K562 (cell line): ENCODE data around the gene FAM222A. TPM values are rescaled to one million over a fixed set of nuclear protein-coding genes. Genes with fewer than 3 reads are reported as not detected.
A peak's percentile ranks its signal among the peaks of the same experiment; 100 is the strongest.

Experiments
- BRCA1 ChIP-seq, 2 experiments: fragments of 450-650 bp in 1 of 2; sonication (generic) in 1 of 2; formaldehyde crosslinking in 1 of 2; IDR thresholded peaks; 2 replicates each; pipeline versions ENCODE4 v1.5.0 to v1.6.1; 2017 to 2020; ENCODE audit warnings: mild to moderate bottlenecking in 1 of 2, missing genetic modification reagents in 1 of 2
- CBX2 ChIP-seq: fragments of 200-600 bp; sonication (generic); IDR thresholded peaks from one replicate; pipeline ENCODE4 v1.6.1; 2012; ENCODE audit warnings: mild to moderate bottlenecking, low read length, inconsistent platforms; ENCODE audit not compliant: insufficient read depth, poor library complexity, severe bottlenecking
- FIP1L1 ChIP-seq: fragments of 200-400 bp; formaldehyde crosslinking; IDR thresholded peaks from 2 replicates; pipeline ENCODE4 v1.6.1; 2018; ENCODE audit warnings: mild to moderate bottlenecking, low read depth, low read length; ENCODE audit not compliant: poor library complexity, severe bottlenecking
- GTF2A2 ChIP-seq: IDR thresholded peaks from 2 replicates; pipeline ENCODE4 v1.6.1; 2016; ENCODE audit warnings: mild to moderate bottlenecking, missing genetic modification characterization, missing compliant biosample characterization
- HDAC8 ChIP-seq: fragments of 450-650 bp; IDR thresholded peaks from 2 replicates; pipeline ENCODE4 v1.6.1; 2016; ENCODE audit warnings: mild to moderate bottlenecking, missing genetic modification characterization, moderate library complexity, missing compliant biosample characterization
- KLF6 ChIP-seq: fragments of 250-450 bp; sonication (Bioruptor Pico); IDR thresholded peaks from 2 replicates; pipeline ENCODE4 v1.4.0; 2020; ENCODE audit warnings: mild to moderate bottlenecking, moderate library complexity, borderline replicate concordance
- NONO ChIP-seq, 2 experiments: fragments of 200-400 bp in 1 of 2; fragments of 450-650 bp in 1 of 2; formaldehyde crosslinking in 1 of 2; IDR thresholded peaks; 2 replicates each; pipeline ENCODE4 v1.6.1; 2017; ENCODE audit warnings: low read depth in 2 of 2, mild to moderate bottlenecking in 2 of 2, moderate library complexity in 2 of 2, low read length in 1 of 2
- NUFIP1 ChIP-seq: fragments of 450-650 bp; IDR thresholded peaks from 2 replicates; pipeline ENCODE4 v1.6.1; 2018; ENCODE audit not compliant: partially characterized antibody
- PRDM10 ChIP-seq: fragments of 450-650 bp; IDR thresholded peaks from 2 replicates; pipeline ENCODE4 v1.6.1; 2018; ENCODE audit not compliant: partially characterized antibody
- SIX5 ChIP-seq, 2 experiments: IDR thresholded peaks; 2 replicates each; pipeline ENCODE4 v1.6.1; 2011; ENCODE audit warnings: low read length in 2 of 2, borderline replicate concordance in 1 of 2, low read depth in 1 of 2, mild to moderate bottlenecking in 1 of 2, moderate library complexity in 1 of 2; ENCODE audit not compliant: insufficient read depth in 1 of 2
- SMC3 ChIP-seq: conservative IDR thresholded peaks from 2 replicates; pipeline ENCODE4 v1.6.1; 2011; ENCODE audit warnings: low read depth, low read length, improper control_type of control experiment; ENCODE audit not compliant: insufficient read depth
- TAF15 ChIP-seq: fragments of 200-400 bp; formaldehyde crosslinking; IDR thresholded peaks from 2 replicates; pipeline ENCODE4 v1.6.1; 2017; ENCODE audit warnings: mild to moderate bottlenecking, low read depth, low read length, moderate library complexity
- TCF3 ChIP-seq: sonication (generic); formaldehyde crosslinking; IDR thresholded peaks from 2 replicates; pipeline ENCODE4 v1.4.0; 2020; ENCODE audit warnings: mild to moderate bottlenecking, missing genetic modification reagents
- U2AF1 ChIP-seq: fragments of 200-400 bp; formaldehyde crosslinking; optimal IDR thresholded peaks from 2 replicates; pipeline ENCODE3; 2017; ENCODE audit warnings: mild to moderate bottlenecking, low read depth, low read length, moderate library complexity
- ZNF165 ChIP-seq: fragments of 250-450 bp; sonication (Bioruptor Pico); IDR thresholded peaks from 2 replicates; pipeline ENCODE4 v1.4.0; 2020; ENCODE audit warnings: borderline replicate concordance
- ZNF174 ChIP-seq: fragments of 250-450 bp; sonication (Bioruptor Pico); IDR thresholded peaks from 2 replicates; pipeline ENCODE4 v1.4.0; 2020; ENCODE audit warnings: mild to moderate bottlenecking
- ZNF224 ChIP-seq: sonication (generic); formaldehyde crosslinking; IDR thresholded peaks from 2 replicates; pipeline ENCODE4 v1.8.0; 2022; ENCODE audit warnings: mild to moderate bottlenecking, missing genetic modification reagents
- polyA plus RNA-seq, 8 experiments: library from polyadenylated mRNA; depleted of rRNA in 4 of 8; stranded (reverse) in 5 of 8; unstranded in 3 of 8; fragments of >200 nt; fragmentation: Nextera tagmentation in 2 of 8; fragmentation: Illumina TruSeq in 1 of 8; extraction: Ambion mirVana in 2 of 8; extraction: Trizol in 1 of 8; gene quantifications; 2 replicates each; pipeline versions ENCODE4 v1.2.1 to v1.2.3, GENCODE V29; 2011 to 2014; ENCODE audit warnings: inconsistent platforms in 1 of 8, missing spikeins in 1 of 8
- total RNA-seq, 7 experiments: library from RNA; depleted of rRNA in 6 of 7; stranded (reverse); fragments of >200 nt in 6 of 7; fragmentation: Illumina TruSeq in 2 of 7; extraction: Trizol in 2 of 7; gene quantifications; 2 replicates each; pipeline versions ENCODE4 v1.2.1 to v1.2.3, GENCODE V29; 2011 to 2021; ENCODE audit warnings: low replicate concordance in 1 of 7
- TF ChIP-seq, protein P1 (sequence below), 3 experiments: IDR thresholded peaks in 2 of 3; conservative IDR thresholded peaks in 1 of 3; 2 replicates each; pipeline ENCODE4 v1.5.1; 2011 to 2012; ENCODE audit warnings: low read length in 3 of 3, mild to moderate bottlenecking in 3 of 3, control low read depth in 2 of 3, improper control_type of control experiment in 1 of 3, inconsistent platforms in 1 of 3, low read depth in 1 of 3, mixed read lengths in 1 of 3, moderate library complexity in 1 of 3; ENCODE audit not compliant: insufficient read depth in 2 of 3
- TF ChIP-seq, protein P2 (sequence below): fragments of 450-650 bp; formaldehyde crosslinking; IDR thresholded peaks from 2 replicates; pipeline ENCODE4 v1.4.0; 2020; ENCODE audit warnings: mild to moderate bottlenecking, moderate library complexity

Gene FAM222A
- total and polyA plus RNA-seq, 9 of the 15 experiments (the other 6 are each of a cell fraction or from before 2014, with no cell fraction given) = 0.03 to 0.36 (median 0.12) TPM; not detected in 1

GRCh38 chr12:109739747-109740693 lies 26.4 kb downstream of the FAM222A start (continued):
- no peak for TF ChIP-seq PRDM10
- no peak for TF ChIP-seq SIX5 (IDR thresholded peaks at IDR 0.05; ENCODE audit: borderline replicate concordance in 1 of 2, insufficient read depth in 1 of 2, low read depth in 1 of 2, low read length in 2 of 2)
- TF ChIP-seq GTF2A2 (tag) = no peak
- no peak for TF ChIP-seq FIP1L1
- no peak for TF ChIP-seq KLF6 (CRISPR knock-in tag)
- no peak for TF ChIP-seq ZNF224
- no peak for TF ChIP-seq HDAC8 (tag)
- no peak for TF ChIP-seq NUFIP1
- no peak for TF ChIP-seq ZNF165 (CRISPR knock-in tag)
- TF ChIP-seq CBX2 = no peak
- TF ChIP-seq, protein P1, sequence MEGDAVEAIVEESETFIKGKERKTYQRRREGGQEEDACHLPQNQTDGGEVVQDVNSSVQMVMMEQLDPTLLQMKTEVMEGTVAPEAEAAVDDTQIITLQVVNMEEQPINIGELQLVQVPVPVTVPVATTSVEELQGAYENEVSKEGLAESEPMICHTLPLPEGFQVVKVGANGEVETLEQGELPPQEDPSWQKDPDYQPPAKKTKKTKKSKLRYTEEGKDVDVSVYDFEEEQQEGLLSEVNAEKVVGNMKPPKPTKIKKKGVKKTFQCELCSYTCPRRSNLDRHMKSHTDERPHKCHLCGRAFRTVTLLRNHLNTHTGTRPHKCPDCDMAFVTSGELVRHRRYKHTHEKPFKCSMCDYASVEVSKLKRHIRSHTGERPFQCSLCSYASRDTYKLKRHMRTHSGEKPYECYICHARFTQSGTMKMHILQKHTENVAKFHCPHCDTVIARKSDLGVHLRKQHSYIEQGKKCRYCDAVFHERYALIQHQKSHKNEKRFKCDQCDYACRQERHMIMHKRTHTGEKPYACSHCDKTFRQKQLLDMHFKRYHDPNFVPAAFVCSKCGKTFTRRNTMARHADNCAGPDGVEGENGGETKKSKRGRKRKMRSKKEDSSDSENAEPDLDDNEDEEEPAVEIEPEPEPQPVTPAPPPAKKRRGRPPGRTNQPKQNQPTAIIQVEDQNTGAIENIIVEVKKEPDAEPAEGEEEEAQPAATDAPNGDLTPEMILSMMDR (IDR thresholded peaks at IDR 0.05 in 2 of 3, conservative IDR thresholded peaks at IDR 0.05 in 1 of 3; ENCODE audit: insufficient read depth in 2 of 3, low read depth in 1 of 3, low read length in 3 of 3) = peak; percentile 54 to 72 (median 55)
- TF ChIP-seq BRCA1 (IDR thresholded peaks at IDR 0.05) = no peak
- no peak for TF ChIP-seq BRCA1 (CRISPR knock-in tag; IDR thresholded peaks at IDR 0.05)
- TF ChIP-seq ZNF174 (CRISPR knock-in tag) = no peak
- TF ChIP-seq NONO (IDR thresholded peaks at IDR 0.05; ENCODE audit: low read depth in 2 of 2, low read length in 1 of 2) = no peak
- TF ChIP-seq TCF3 = peak; percentile 76
- TF ChIP-seq, protein P2, sequence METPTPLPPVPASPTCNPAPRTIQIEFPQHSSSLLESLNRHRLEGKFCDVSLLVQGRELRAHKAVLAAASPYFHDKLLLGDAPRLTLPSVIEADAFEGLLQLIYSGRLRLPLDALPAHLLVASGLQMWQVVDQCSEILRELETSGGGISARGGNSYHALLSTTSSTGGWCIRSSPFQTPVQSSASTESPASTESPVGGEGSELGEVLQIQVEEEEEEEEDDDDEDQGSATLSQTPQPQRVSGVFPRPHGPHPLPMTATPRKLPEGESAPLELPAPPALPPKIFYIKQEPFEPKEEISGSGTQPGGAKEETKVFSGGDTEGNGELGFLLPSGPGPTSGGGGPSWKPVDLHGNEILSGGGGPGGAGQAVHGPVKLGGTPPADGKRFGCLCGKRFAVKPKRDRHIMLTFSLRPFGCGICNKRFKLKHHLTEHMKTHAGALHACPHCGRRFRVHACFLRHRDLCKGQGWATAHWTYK = no peak
- TF ChIP-seq SMC3 = 0 out of 2 replicates have a peak, but pooled peaks have one; percentile 18
- TF ChIP-seq TAF15 = no peak
- TF ChIP-seq U2AF1 = no peak
